Urothelium cell line (cell line): ENCODE results near the gene CUBN.

Experiments
- DNase-seq: peaks from one replicate; pipeline ENCODE4 v3.0.0; 2011; ENCODE audit warnings: low spot score, mixed read lengths
- FAIRE-seq: peaks from 2 replicates; lab custom pipeline; 2011; peaks lifted over from hg19 to GRCh38; lab: Jason Lieb, UNC

The CUBN gene

GRCh38 chr10:17109475-17110207 lies 20.0 kb downstream of the CUBN start:
- peak; percentile 72 for DNase-seq
- no peak for FAIRE-seq

- FAIRE-seq: no peak
- no peak for DNase-seq
Observed at GRCh38 chr10:17109046-17109445, 20.6 kb downstream of the CUBN start.

GRCh38 chr10:17106991-17107390 lies 22.6 kb downstream of the CUBN start:
- FAIRE-seq: no peak
- no peak for DNase-seq

GRCh38 chr10:17101910-17102266 lies 27.7 kb downstream of the CUBN start:
- FAIRE-seq (no peak), DNase-seq (no peak)

- FAIRE-seq (no peak), DNase-seq (no peak)
Observed at GRCh38 chr10:17101257-17101909, 28.2 kb downstream of the CUBN start.

- no peak for FAIRE-seq
- DNase-seq: no peak
Observed at GRCh38 chr10:17100586-17100985, 29.0 kb downstream of the CUBN start.

GRCh38 chr10:17098012-17098411 lies 31.6 kb downstream of the CUBN start:
- DNase-seq: no peak
- FAIRE-seq: no peak

- DNase-seq (no peak), FAIRE-seq (no peak)
Observed at GRCh38 chr10:17094844-17095243, 34.8 kb downstream of the CUBN start.

GRCh38 chr10:17092986-17093803 lies 36.4 kb downstream of the CUBN start:
- FAIRE-seq: no peak
- DNase-seq: no peak

GRCh38 chr10:17092216-17092944 lies 37.2 kb downstream of the CUBN start:
- FAIRE-seq: no peak
- DNase-seq: no peak

- FAIRE-seq: no peak
- peak; percentile 31 for DNase-seq
Observed at GRCh38 chr10:17088118-17088806, 41.3 kb downstream of the CUBN start.

- FAIRE-seq: no peak
- DNase-seq: no peak
Observed at GRCh38 chr10:17086865-17087367, 42.7 kb downstream of the CUBN start.

GRCh38 chr10:17085011-17085725 lies 44.4 kb downstream of the CUBN start:
- FAIRE-seq (no peak), DNase-seq (no peak)

- DNase-seq (no peak), FAIRE-seq (peak; percentile 35)
Observed at GRCh38 chr10:17084258-17084657, 45.4 kb downstream of the CUBN start.

- FAIRE-seq (no peak), DNase-seq (no peak)
Observed at GRCh38 chr10:17081431-17081830, 48.2 kb downstream of the CUBN start.

GRCh38 chr10:17077890-17078289 lies 51.7 kb downstream of the CUBN start:
- DNase-seq (no peak), FAIRE-seq (no peak)

GRCh38 chr10:17077346-17077781 lies 52.2 kb downstream of the CUBN start:
- DNase-seq (no peak), FAIRE-seq (no peak)

- FAIRE-seq: no peak
- no peak for DNase-seq
Observed at GRCh38 chr10:17076626-17077345, 52.8 kb downstream of the CUBN start.
